Neural progenitor cell (in vitro differentiated cells): ENCODE measurements around the gene ELMO1. TPM values are rescaled to one million over a fixed set of nuclear protein-coding genes. Genes with fewer than 3 reads are reported as not detected.

Experiments used
- DNase-seq: peaks from one replicate; pipeline ENCODE4 v3.0.0-alpha.2; 2016; ENCODE audit warnings: low spot score
- H2AFZ ChIP-seq: fragments of 200-600 bp; sonication (generic); replicated peaks from 2 replicates; pipeline ENCODE4 v1.6.1; 2016; ENCODE audit warnings: antibody characterized with exemption
- H3F3A ChIP-seq: fragments of 200-600 bp; sonication (generic); 2 replicates; pipeline ENCODE4 v1.6.1; 2016; ENCODE audit warnings: antibody characterized with exemption, low read depth
- H3K27ac ChIP-seq: fragments of 200-600 bp; sonication (generic); 2 replicates; pipeline ENCODE4 v1.5.1; 2016; ENCODE audit warnings: mild to moderate bottlenecking
- H3K27me3 ChIP-seq: fragments of 200-600 bp; sonication (generic); 2 replicates; pipeline ENCODE4 v1.6.1; 2016; ENCODE audit warnings: mild to moderate bottlenecking, moderate library complexity
- H3K36me3 ChIP-seq: fragments of 200-600 bp; sonication (generic); 2 replicates; pipeline ENCODE4 v1.5.1; 2016
- H3K4me1 ChIP-seq: fragments of 200-600 bp; sonication (generic); 2 replicates; pipeline ENCODE4 v1.6.1; 2016; ENCODE audit warnings: mixed run types
- H3K4me2 ChIP-seq: fragments of 200-600 bp; sonication (generic); 2 replicates; pipeline ENCODE4 v1.6.1; 2016
- H3K4me3 ChIP-seq: fragments of 200-600 bp; sonication (generic); 2 replicates; pipeline ENCODE4 v1.5.1; 2016
- H3K79me2 ChIP-seq: fragments of 200-600 bp; sonication (generic); 2 replicates; pipeline ENCODE4 v1.6.1; 2016; ENCODE audit warnings: low read depth
- H3K9ac ChIP-seq: fragments of 200-600 bp; sonication (generic); 2 replicates; pipeline ENCODE4 v1.6.1; 2016
- H3K9me3 ChIP-seq: fragments of 200-600 bp; sonication (generic); 2 replicates; pipeline ENCODE4 v1.5.1; 2016; ENCODE audit warnings: low read depth
- H4K20me1 ChIP-seq: fragments of 200-600 bp; sonication (generic); 2 replicates; pipeline ENCODE4 v1.6.1; 2016; ENCODE audit warnings: low read depth
- H3K27ac Mint-ChIP-seq: 3 replicates; pipeline ENCODE4 v1.8.0; 2021; ENCODE audit warnings: mixed read lengths
- H3K27me3 Mint-ChIP-seq: 2 replicates; pipeline ENCODE4 v1.8.0; 2022; ENCODE audit warnings: low read depth, mild to moderate bottlenecking, inconsistent platforms, moderate library complexity, mixed read lengths; ENCODE audit not compliant: insufficient read depth
- H3K36me3 Mint-ChIP-seq: 3 replicates; pipeline ENCODE4 v1.8.0; 2021; ENCODE audit warnings: mixed read lengths
- H3K4me1 Mint-ChIP-seq: 3 replicates; pipeline ENCODE4 v1.8.0; 2021; ENCODE audit warnings: mixed read lengths
- H3K4me3 Mint-ChIP-seq: 3 replicates; pipeline ENCODE4 v1.8.0; 2021; ENCODE audit warnings: mild to moderate bottlenecking, moderate library complexity, mixed read lengths
- H3K9me3 Mint-ChIP-seq: 3 replicates; pipeline ENCODE4 v1.8.0; 2020; ENCODE audit warnings: mixed read lengths
- CTCF ChIP-seq: fragments of 200-600 bp; sonication (generic); IDR thresholded peaks from 2 replicates; pipeline ENCODE4 v1.5.1; 2017; ENCODE audit warnings: antibody characterized with exemption, mild to moderate bottlenecking
- EZH2 ChIP-seq: fragments of 200-600 bp; sonication (generic); IDR thresholded peaks from 2 replicates; pipeline ENCODE4 v1.6.1; 2017; ENCODE audit warnings: antibody characterized with exemption, mild to moderate bottlenecking, moderate library complexity
- EZH2phosphoT487 ChIP-seq: fragments of 200-600 bp; sonication (generic); IDR thresholded peaks from 2 replicates; pipeline ENCODE4 v1.6.1; 2017; ENCODE audit warnings: antibody characterized with exemption
- total RNA-seq: library from RNA; depleted of rRNA; stranded (reverse); fragments of >200 nt; gene quantifications from 2 replicates; pipeline ENCODE4 v1.2.3, GENCODE V29; 2015; ENCODE audit warnings: low replicate concordance

Gene ELMO1
- total RNA-seq, 1 donor from 2014 or later, result 22.0 TPM

- Histone ChIP-seq H4K20me1 (no peaks in the 10 kb centered on the region), H3K4me1 (peaks cover 28% of the 10 kb centered on the region), H3K4me2 (peak overlapping the region; percentile 30), H3F3A (peaks cover 26% of the 10 kb centered on the region), H3K9me3 (no peaks in the 10 kb centered on the region), H3K27me3 (no peaks in the 10 kb centered on the region), H3K4me3 (no peak overlapping the region), H3K36me3 (no peaks in the 10 kb centered on the region), H3K27ac (no peak overlapping the region), H3K9ac (no peak overlapping the region), H2AFZ (no peak overlapping the region), H3K79me2 (no peaks in the 10 kb centered on the region)
- H3K9me3 Mint-ChIP-seq, result no peaks in the 10 kb centered on the region
- H3K4me1 Mint-ChIP-seq, result peaks cover 21% of the 10 kb centered on the region
- H3K36me3 Mint-ChIP-seq, result peaks cover 5% of the 10 kb centered on the region
- no peak for TF ChIP-seq EZH2
- no peak for TF ChIP-seq EZH2phosphoT487
- no peak for TF ChIP-seq CTCF
- H3K27ac Mint-ChIP-seq, result no peak overlapping the region
- H3K27me3 Mint-ChIP-seq, result peaks cover 2% of the 10 kb centered on the region
- DNase-seq, result peak; percentile 37
- H3K4me3 Mint-ChIP-seq, result no peak overlapping the region
Measured at GRCh38 chr7:36972140-36972518, 476.5 kb downstream of the ELMO1 start.

GRCh38 chr7:36971515-36972139, 477.0 kb downstream of the ELMO1 start:
- Mint-ChIP-seq H3K9me3 (no peaks in the 10 kb centered on the region), H3K36me3 (peaks cover 5% of the 10 kb centered on the region), H3K27me3 (peaks cover 2% of the 10 kb centered on the region), H3K4me3 (no peak overlapping the region), H3K4me1 (peaks cover 21% of the 10 kb centered on the region), H3K27ac (no peak overlapping the region)
- Histone ChIP-seq H3K4me3 (no peak overlapping the region), H3F3A (peaks cover 26% of the 10 kb centered on the region), H3K9me3 (no peaks in the 10 kb centered on the region), H3K27me3 (no peaks in the 10 kb centered on the region), H3K4me1 (peaks cover 28% of the 10 kb centered on the region), H3K36me3 (no peaks in the 10 kb centered on the region), H3K79me2 (no peaks in the 10 kb centered on the region), H3K9ac (no peak overlapping the region), H2AFZ (no peak overlapping the region), H4K20me1 (no peaks in the 10 kb centered on the region), H3K4me2 (peak overlapping the region; percentile 30), H3K27ac (peak overlapping the region; percentile 42)
- TF ChIP-seq EZH2 (no peak), CTCF (no peak), EZH2phosphoT487 (peak; percentile 82)
- DNase-seq, result peak; percentile 70

GRCh38 chr7:36970551-36971514, 477.8 kb downstream of the ELMO1 start:
- peaks cover 5% of the 10 kb centered on the region for H3K36me3 Mint-ChIP-seq
- Histone ChIP-seq H3K27ac (peak overlapping the region; percentile 42), H4K20me1 (no peaks in the 10 kb centered on the region), H2AFZ (no peak overlapping the region), H3K27me3 (no peaks in the 10 kb centered on the region), H3F3A (peaks cover 26% of the 10 kb centered on the region), H3K4me3 (no peak overlapping the region), H3K79me2 (no peaks in the 10 kb centered on the region), H3K4me1 (peaks cover 28% of the 10 kb centered on the region), H3K4me2 (peak overlapping the region; percentile 30), H3K9ac (no peak overlapping the region), H3K9me3 (no peaks in the 10 kb centered on the region), H3K36me3 (no peaks in the 10 kb centered on the region)
- peaks cover 2% of the 10 kb centered on the region for H3K27me3 Mint-ChIP-seq
- no peak overlapping the region for H3K4me3 Mint-ChIP-seq
- H3K9me3 Mint-ChIP-seq, result no peaks in the 10 kb centered on the region
- TF ChIP-seq CTCF, result no peak
- TF ChIP-seq EZH2phosphoT487, result no peak
- TF ChIP-seq EZH2, result no peak
- peaks cover 21% of the 10 kb centered on the region for H3K4me1 Mint-ChIP-seq
- no peak for DNase-seq
- no peak overlapping the region for H3K27ac Mint-ChIP-seq
